PFSK-1 (cell line): ENCODE data around the gene UTS2R.

Experiments used
- FOXP2 ChIP-seq: optimal IDR thresholded peaks from 2 replicates; pipeline ENCODE3; 2011; ENCODE audit warnings: borderline replicate concordance, control low read depth, inconsistent platforms; ENCODE audit not compliant: insufficient read depth; ENCODE audit errors: extremely low read length, extremely low read depth
- POLR2AphosphoS5 ChIP-seq: IDR thresholded peaks from 2 replicates; pipeline ENCODE4 v1.6.1; 2012; ENCODE audit warnings: low read depth, mild to moderate bottlenecking, control low read depth, low read length, moderate library complexity
- SIN3A ChIP-seq: IDR thresholded peaks from 2 replicates; pipeline ENCODE4 v1.6.1; 2012; ENCODE audit warnings: mild to moderate bottlenecking, low read length, moderate library complexity, borderline replicate concordance; ENCODE audit not compliant: insufficient read depth
- TAF1 ChIP-seq: IDR thresholded peaks from 2 replicates; pipeline ENCODE4 v1.6.1; 2012; ENCODE audit warnings: low read length, control low read depth, borderline replicate concordance; ENCODE audit not compliant: insufficient read depth
- TF ChIP-seq, protein P1 (sequence below), 2 experiments: IDR thresholded peaks; 2 replicates each; pipeline versions ENCODE4 v1.6.1 to v1.8.0; 2011 to 2012; ENCODE audit warnings: low read depth in 2 of 2, low read length in 2 of 2, control low read depth in 1 of 2, inconsistent platforms in 1 of 2, mild to moderate bottlenecking in 1 of 2, moderate library complexity in 1 of 2; ENCODE audit not compliant: insufficient read depth in 1 of 2

Gene UTS2R

DNA sequence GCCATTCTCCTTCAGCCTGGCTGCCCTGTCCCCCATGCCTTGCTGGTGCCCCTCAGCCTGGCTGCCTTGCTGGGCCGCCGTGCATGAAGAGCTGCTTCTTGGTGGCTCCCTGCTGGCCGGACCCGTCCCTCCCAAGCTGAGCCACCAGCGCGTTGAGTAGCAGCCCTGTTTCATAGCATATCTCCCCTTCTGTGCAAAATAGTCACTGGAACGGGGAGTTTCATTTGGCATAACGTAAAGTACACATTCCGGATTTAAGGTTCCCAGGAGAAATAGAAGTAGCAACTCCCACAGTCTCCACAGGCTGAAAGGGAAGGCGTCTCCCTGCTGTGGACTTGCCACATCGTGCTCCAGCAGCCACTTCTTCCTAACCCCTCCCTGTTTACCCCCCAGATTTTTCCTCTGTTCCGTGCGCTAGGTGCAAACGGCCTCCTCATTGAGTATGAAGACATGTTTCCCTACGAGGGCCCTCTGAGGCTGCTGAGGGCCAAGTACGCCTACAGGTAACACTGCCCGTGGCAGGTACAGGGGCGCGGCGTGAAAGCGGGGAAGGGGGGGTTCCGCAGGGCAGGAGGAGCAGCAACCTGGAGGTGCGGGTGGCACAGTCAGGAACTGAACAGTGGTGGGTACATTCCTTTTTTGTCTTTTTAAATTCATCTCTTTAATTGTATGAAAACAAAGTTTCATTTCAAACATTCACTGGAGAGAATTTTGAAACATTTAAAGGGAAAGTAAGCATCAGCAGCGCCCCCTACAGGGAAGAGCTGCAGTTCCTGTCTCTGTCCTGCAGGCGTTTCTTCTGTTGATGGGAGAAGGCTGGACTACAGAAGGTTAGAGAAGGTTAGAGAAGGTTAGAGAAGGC is 52.7 kb downstream of the UTS2R start:
- TF ChIP-seq FOXP2 (no peak), TAF1 (no peak), SIN3A (no peak), POLR2AphosphoS5 (no peak)
- TF ChIP-seq, protein P1, sequence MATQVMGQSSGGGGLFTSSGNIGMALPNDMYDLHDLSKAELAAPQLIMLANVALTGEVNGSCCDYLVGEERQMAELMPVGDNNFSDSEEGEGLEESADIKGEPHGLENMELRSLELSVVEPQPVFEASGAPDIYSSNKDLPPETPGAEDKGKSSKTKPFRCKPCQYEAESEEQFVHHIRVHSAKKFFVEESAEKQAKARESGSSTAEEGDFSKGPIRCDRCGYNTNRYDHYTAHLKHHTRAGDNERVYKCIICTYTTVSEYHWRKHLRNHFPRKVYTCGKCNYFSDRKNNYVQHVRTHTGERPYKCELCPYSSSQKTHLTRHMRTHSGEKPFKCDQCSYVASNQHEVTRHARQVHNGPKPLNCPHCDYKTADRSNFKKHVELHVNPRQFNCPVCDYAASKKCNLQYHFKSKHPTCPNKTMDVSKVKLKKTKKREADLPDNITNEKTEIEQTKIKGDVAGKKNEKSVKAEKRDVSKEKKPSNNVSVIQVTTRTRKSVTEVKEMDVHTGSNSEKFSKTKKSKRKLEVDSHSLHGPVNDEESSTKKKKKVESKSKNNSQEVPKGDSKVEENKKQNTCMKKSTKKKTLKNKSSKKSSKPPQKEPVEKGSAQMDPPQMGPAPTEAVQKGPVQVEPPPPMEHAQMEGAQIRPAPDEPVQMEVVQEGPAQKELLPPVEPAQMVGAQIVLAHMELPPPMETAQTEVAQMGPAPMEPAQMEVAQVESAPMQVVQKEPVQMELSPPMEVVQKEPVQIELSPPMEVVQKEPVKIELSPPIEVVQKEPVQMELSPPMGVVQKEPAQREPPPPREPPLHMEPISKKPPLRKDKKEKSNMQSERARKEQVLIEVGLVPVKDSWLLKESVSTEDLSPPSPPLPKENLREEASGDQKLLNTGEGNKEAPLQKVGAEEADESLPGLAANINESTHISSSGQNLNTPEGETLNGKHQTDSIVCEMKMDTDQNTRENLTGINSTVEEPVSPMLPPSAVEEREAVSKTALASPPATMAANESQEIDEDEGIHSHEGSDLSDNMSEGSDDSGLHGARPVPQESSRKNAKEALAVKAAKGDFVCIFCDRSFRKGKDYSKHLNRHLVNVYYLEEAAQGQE (IDR thresholded peaks at IDR 0.05; ENCODE audit: insufficient read depth in 1 of 2, low read depth in 2 of 2, low read length in 2 of 2) = 0 out of 4 replicates have a peak, but pooled peaks of 1 of the 2 experiments have one; percentile 17

DNA sequence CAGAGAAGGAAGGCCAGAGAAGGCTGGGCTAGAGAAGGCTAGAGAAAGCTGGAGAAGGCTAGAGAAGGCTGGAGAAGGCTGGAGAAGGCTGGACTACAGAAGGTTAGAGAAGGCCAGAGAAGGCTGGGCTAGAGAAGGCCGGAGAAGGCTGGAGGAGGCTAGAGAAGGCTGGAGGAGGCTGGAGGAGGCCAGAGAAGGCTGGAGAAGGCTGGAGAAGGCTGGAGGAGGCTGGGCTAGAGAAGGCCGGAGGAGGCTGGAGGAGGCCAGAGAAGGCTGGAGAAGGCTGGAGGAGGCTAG is 53.2 kb downstream of the UTS2R start:
- TF ChIP-seq POLR2AphosphoS5 = no peak
- no peak for TF ChIP-seq FOXP2
- no peak for TF ChIP-seq SIN3A
- TF ChIP-seq, protein P1 (IDR thresholded peaks at IDR 0.05; ENCODE audit: insufficient read depth in 1 of 2, low read depth in 2 of 2, low read length in 2 of 2) = no peak
- no peak for TF ChIP-seq TAF1
